AG20443 (cell line): ENCODE results near the gene IFNL4.
A peak's percentile ranks its signal among the peaks of the same experiment; 100 is the strongest.
"Not testable (repeated sequence)": the region's sequence is repeated elsewhere in the genome, so short reads cannot be mapped to it uniquely, and the experiment has no call there.

Source experiments
- DNase-seq: peaks from one replicate; pipeline ENCODE4 v3.0.0; 2012; ENCODE audit warnings: low spot score, mixed read lengths

The IFNL4 gene

DNA sequence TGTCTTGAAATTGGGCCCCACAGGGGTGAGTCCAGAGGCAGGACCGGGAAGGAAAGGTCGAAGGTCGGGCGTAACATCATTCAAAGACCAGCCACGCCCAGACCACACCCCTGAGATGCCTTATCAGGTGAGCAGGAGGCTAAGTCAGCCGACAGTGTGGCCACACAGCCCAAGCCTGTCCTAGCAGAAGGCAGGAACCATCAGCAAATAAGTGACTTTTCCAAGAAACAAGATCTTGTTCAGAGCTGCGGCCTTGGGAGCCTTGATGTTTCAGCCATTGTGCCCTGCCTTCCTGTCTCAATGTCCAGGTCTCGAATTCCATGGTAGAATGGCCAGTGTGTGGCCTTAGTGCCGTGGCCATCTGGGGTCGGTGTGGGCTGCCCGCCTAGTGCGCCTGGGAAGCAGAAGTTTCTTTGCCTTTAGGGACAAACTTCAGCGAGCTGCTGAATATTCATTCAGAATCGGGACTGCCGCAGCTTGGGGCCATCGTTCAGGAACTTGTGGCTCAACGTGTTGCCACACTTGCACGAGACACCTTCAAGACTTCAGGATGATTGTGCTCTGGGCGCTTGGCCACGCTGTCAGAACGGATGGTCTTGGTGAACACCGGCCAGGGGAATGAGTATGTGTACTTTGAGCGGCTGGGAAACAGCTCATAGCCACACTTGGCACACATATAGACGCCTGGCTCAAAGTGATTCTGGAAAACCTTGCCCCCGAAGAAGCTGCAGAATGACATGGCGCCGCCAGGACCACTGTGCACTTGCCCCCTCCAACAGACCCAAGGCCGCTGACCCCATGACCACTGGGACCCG is 6.1 kb upstream of the IFNL4 start:
- no peak for DNase-seq

DNA sequence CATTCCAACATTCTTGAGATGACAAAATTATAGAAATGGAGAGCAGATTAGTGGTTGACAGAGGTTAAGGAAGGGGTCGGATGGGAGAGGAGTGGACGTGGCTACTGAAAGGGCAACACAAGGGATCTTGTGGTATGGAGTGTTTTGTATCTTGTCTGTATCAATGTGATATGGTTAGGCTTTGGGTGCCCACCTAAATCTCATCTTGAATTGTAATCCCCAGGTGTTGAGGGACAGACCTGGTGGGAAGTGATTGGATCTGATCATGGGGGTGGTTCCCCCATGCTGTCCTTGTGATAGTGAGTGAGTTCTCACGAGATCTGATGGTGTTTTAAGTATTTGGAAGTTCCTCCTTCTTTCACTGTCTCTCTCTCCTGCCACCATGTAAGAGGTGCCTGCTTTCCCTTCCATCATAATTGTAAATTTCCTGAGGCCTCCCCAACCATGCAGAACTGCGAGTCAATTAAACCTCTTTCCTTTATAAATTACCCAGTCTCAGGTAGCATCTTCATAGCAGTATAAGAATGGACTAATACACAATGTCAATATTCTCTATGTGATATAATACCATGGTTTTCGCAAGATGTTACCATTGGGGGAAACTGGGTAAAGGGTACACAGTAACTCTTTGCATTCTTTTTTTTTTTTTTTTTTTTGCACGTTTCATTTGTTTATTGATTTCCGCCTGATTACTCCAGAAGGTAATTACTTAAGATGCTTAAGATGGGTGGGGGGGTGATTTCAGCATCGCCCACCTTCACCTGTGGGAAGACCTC is 4.9 kb upstream of the IFNL4 start:
- DNase-seq, result no peak

DNA sequence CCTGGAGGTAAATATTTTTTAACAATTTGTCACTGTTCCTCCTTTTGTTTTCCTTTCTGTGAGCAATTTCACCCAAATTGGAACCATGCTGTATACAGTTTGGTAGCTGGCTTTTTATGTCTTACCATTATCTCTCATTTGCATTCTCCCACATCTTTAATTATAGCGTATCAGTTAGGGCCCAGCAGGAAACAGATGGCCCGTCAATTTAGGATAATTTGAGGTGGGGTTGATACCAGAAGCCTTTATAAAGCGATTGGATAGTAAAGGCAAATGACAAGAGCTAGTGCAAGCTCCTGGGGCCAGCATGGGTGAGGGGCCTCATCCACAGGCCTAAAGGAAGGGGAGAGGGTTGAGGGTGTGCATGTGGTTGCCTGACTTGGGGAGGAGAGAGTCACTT is 3.8 kb upstream of the IFNL4 start:
- no peak for DNase-seq

DNA sequence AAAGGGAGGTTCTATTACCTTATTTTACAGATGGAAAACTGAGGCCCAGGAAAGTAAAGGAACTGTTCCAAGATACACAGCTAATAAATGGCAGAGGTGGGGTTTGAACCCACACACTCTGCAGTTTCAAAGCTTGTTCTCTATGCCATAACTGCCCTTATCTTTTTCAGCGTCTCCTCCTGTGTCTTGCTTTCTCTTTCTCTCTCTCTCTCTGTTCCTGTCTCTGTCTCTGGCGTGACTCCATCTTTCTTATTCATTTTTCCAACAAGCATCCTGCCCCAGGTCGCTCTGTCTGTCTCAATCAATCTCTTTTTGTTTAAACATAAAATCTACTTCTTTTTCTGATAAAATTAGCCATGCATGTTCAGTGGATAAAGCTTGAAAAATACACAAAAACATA is 3.2 kb upstream of the IFNL4 start:
- DNase-seq, result no peak

DNA sequence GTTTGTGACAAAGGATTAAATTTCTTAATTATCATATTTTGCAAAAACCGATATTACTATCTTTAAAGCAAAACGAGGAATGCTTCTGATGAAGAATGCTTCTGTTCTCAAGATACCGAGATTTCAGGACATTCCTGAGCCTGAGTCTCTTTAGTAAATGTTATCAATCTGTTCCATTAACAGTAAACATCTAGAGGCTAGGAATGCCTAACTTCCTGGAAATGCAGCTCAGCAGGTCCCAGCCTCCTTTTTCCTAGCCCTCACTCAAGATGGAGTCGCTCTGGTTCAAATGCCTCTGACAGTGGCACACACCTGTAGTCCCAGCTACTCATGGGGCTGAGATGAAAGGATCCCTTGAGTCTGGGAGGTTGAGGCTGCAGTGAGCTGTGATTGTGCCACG is 2.4 kb upstream of the IFNL4 start:
- no peak for DNase-seq

DNA sequence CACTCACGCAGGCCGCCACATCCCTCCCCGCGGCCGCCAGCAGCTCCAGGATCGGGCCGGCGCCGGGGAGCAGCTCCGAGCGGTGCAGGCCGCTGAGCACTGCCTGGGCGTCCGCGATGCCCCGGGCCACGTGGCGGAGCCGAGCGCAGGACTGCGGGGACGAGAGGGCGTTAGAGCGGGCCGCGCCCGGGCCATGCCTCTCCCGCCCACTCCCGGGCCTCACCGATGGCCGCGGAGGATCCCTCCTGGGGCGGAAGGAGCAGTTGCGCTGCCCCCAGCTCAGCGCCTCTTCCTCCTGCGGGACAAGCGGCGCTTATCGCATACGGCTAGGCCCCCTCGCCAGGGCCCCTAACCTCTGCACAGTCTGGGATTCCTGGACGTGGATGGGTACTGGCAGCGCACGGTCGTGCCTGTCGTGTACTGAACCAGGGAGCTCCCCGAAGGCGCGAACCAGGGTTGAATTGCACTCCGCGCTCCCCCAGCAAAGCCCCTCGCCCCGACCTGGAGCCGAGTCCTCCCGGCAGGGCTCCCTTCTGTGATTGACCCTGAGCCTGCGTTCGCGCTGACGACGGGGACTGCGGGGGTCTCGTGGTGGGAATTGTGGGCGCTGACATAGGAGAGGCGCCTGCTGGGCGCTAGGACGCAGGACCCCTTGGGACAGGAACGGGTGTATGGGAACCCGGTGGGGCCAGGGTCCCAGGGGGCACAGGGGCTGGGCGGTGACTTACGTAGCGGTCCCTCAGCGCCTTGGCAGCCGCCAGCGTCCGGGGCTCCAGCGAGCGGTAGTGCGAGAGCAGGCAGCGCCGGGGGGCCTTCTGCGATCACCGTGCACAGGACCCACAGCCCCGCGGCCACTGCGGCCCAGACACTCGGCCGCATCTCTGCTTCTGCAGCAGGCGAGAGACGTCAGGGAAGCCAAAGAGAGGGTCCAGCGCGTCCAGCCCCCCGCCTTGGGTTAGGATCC is 673 bp downstream of the IFNL4 start:
- peak; percentile 56 for DNase-seq

DNA sequence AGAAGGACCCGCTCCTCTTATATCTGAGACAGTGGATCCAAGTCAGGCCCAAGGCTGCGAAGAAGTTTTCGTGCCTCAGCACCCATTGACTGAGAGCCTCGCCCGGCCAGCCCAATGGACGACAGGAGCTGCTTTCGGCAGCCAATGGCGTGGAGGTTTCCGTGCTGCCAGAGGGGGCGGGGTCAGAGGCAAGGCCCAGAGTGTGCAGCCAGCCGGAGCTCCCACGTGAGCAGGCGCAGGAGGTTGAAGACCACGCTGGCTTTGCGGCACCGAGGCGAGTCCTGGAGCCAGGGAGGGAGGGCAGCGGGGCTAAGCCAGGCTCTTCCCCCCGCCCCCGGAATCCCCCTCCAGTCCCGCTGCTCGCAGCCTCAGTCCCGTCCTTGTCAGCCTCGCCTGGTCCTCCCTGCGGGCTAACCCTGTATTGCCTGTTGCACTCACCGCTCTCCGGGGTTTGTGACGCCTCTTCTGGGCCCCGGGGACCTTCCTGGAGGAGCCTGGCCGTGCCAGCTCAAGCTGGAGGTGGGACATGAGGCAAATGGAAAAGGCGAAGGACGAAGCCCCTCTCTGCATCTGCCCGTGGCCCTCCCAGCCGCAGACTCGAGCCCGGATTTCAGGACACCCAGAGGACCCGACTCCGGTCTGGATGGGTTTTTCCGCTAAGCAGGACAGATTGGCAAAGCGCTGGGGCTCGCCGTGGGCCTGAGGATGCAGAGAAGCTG is 1.5 kb downstream of the IFNL4 start:
- peak; percentile 39 for DNase-seq

DNA sequence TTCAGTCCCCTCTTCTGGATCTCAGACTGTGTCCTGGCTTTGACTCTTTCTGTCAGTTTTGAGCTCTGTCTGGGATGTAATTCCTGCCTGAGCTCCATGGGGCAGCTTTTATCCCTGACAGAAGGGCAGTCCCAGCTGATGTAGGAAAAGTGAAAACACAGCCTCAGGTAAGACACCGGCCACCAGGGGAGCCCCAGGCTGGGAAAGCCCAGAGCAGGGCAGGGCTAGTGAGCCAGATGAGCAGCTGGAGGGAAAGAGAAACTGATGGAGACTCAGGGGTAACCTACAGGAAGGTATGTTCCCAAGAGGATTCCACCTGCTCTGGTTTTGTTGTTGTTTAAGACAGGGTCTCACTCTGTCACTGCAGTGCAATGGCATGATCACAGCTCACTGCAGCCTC is 3.5 kb downstream of the IFNL4 start:
- DNase-seq, result not testable (repeated sequence)

DNA sequence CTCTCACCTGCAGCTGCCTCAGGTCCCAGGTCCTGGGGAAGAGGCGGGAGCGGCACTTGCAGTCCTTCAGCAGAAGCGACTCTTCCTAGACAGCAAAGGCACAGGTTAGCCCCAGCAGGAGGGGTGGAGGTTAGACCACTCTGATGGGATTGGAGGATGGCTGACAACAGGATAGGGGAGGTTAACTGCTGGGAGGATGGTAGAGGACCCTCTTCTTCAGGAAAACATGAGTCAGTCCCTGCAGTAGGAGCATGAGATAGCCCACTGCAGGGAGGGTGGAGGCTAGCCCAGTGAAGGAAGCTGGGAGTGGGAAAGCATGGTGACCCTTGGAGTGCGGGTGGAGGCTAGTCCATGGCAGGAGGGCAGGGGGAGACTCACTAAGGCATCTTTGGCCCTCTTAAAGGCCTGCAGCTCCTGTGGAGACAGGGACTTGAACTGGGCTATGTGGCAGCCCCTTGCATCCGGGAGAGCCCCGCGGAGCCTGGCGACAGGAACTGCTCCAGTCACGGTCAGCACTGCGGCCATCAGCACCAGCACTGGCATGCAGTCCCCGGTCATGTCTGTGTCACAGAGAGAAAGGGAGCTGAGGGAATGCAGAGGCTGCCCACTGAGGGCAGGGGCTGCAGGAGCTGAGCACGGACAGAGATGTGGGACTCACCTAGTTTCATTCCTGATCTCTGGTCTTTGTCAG is 4.1 kb downstream of the IFNL4 start, which contains the start of gene IFNL3:
Gene IFNL3 (minus strand): TSS at position 597 of the 691 bp plus-strand sequence. CDS start 39 bp downstream, at position 558.
- DNase-seq, result not testable (repeated sequence)

DNA sequence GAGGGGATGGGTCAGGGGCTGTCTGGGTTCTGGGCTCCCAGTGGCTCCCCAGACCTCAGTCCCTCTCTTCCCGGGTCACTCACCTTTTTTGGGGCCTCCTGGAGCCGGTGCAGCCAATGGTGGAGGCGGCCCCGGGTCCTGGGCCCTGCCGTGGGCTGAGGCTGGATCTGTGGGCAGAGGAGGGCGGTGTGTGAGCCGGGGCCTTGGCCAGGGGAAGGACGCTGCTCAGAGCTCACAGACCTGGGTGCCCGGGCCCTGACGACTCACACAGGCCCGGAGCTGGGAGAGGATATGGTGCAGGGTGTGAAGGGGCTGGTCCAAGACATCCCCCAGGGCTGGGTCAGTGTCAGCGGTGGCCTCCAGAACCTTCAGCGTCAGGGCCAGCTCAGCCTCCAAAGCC is 4.9 kb downstream of the IFNL4 start:
- not testable (repeated sequence) for DNase-seq

DNA sequence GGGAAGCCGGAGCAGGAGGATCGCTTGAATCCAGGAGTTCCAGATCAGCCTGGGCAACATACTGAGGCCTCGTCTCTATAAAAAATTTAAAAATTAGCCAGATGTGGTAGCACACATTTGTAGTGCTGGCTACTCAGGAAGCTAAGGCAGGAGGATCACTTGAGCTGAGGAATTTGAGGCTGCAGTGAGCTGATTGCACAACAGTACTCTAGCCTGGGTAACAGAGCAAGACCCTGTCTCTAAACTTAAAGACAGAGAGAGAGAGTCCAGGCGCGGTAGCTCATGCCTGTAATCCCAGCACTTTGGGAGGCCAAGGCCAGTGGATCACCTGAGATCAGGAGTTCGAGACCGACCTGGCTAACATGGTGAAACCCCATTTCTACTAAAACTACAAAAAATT is 8.2 kb downstream of the IFNL4 start:
- DNase-seq, result no peak

DNA sequence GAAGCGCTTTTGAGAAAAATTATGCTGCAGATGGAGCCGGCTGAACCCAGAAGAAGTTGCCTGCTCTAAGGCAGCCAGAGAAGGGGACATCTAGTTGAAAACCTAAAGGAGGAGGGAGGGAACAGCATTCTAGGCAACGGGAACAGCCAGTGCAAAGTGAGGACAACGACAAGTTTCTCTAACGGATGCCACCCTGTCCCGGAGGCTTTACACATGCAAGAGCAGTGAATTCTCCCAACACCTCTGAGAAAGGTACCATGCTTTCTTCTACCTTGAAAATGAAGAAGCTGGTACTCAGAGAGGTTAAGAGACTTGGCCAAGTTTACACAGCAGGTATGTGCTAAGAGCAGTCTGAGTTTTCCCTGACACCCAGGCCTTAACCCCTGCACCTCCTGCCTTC is 9.7 kb downstream of the IFNL4 start:
- DNase-seq, result no peak

DNA sequence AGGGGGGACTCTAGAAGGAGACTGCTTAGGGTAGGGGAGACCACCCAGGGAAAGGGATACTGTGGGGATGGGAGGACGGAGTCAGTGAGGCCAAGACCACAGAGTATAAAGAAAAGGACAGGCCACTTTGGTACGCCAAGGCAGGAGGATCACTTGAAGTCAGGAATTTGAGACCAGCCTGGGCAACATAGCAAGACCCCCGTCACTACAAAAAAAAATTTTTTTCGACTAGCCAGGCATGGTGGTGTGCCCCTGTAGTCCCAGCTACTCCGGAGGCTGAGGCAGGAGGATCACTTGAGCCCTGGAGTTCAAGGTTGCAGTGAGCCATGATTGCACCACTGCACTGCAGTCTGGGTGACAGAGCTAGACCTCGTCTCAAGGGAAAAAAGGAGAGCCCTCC is 10.4 kb downstream of the IFNL4 start:
- DNase-seq, result no peak

DNA sequence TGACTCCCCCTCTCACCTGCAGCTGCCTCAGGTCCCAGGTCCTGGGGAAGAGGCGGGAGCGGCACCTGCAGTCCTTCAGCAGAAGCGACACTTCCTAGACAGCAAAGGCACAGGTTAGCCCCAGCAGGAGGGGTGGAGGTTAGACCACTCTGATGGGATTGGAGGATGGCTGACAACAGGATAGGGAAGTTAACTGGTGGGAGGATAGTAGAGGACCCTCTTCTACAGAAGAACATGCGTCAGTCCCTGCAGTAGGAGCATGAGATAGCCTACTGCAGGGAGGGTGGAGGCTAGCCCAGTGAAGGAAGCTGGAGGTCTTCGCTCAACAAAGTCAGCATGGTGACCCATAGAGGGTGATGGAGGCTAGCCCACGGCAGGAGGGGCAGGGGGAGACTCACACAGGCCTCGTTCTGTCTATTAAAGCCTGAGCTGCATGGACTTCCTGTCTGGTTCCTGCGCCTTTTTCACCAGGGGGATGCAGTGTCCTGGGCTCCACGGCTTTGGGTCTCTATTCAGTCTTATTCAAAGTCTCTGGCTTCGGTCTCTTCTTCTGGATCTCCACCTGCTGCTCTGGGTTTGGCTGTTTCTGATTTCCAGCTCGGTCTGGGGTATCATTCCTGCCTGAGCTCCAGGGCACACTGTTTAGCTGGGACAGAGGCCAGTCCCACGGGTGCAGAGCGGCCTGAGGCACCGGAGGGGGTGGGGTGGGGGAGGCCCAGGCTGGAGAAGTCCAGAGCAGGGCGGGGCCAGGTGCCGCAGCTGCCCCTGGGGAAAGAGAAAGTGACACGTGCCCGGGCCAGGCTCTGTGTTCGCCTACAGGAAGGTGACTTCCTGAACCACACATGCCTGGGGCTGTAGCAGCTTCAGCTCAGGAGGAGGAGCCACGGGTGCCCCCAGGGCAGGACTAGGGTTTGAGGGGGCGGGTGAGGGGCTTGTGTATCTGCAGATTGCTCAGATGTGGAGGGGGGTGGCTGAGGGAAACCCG is 11.2 kb downstream of the IFNL4 start:
- no peak for DNase-seq

DNA sequence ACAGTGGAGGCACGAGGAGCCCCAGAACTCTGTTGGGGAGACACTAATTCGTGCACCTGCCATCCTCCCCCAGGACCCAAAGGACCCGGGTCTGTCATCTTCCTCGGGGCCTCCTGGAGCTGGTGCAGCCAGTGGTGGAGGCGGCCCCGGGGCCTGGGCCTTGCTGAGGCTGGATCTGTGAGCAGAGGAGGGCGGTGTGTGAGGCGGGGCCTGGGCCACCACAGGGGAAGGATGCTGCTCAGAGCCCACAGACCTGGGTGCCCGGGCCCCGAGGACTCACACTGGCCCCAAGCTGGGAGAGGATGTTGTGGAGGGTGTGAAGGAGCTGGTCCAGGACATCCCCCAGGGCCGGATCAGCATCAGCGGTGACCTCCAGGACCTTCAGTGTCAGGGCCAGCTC is 12.1 kb downstream of the IFNL4 start:
- DNase-seq, result no peak

DNA sequence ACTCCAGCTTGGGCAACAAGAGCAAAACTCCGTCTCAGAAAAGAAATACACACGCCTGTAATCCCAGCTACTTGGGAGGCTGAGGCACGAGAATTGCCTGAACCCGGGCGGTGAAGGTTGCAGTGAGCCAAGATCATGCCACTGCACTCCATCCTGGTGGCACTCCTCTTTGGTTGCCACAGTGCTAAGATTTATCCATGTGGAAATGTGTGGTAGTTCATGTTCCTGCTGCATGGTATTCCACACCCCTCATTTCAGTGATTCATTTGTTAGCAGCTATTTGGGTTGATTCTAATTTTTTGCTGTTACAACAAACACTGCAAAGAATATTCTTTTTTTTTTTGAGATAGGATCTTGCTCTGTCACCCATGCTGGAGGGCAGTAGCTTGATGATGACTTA is 15.9 kb downstream of the IFNL4 start:
- no peak for DNase-seq

DNA sequence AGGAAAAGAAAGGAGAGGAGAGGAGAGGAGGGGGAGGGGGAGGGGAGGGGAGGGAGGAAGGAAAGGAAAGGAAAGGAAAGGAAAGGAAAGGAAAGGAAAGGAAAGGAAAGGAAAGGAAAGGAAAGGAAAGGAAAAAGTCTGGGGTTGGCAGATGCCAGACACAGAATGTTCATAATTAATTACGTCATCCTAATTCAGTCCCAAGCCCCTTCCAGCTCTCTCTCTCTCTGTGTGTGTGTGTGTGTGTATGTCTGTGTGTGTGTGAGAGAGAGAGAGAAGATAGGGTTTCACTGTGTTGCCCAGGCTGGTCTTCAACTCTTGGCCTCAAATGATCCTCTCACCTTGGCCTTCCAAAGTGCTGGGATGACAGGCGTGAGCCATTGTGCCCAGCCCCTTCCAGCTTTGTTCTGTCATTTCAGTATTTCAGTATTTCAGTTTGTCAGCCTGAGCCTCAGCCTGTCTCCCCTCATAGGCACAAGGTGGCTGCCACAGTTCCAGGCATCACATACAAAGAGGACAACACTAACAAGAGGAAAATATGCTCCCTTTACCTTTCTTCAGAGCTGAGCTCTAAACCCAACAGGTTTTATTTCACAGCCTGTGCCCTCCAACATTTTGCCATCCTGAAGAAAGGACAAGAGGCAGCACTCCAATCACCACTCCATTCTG is 18.4 kb downstream of the IFNL4 start:
- no peak for DNase-seq

DNA sequence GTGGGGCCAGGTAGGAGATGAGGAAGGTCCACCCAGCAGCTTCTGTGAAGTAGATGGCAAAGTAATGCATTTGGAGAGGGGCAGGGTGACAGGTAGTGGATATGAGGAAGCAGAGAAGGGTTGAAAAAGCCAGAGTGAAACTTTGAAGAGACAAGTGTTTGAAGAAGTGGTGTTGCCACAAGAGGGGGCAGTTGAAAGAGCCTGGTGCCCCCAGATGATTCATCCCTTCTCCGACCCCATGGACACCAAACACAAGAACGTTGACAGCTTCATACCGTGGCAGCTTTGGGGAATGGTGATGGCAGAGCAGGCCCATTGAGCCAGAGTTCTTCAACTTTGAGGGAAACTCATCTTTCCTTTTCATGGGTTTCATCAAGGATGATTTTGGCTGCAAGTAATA is 23.7 kb downstream of the IFNL4 start:
- no peak for DNase-seq

DNA sequence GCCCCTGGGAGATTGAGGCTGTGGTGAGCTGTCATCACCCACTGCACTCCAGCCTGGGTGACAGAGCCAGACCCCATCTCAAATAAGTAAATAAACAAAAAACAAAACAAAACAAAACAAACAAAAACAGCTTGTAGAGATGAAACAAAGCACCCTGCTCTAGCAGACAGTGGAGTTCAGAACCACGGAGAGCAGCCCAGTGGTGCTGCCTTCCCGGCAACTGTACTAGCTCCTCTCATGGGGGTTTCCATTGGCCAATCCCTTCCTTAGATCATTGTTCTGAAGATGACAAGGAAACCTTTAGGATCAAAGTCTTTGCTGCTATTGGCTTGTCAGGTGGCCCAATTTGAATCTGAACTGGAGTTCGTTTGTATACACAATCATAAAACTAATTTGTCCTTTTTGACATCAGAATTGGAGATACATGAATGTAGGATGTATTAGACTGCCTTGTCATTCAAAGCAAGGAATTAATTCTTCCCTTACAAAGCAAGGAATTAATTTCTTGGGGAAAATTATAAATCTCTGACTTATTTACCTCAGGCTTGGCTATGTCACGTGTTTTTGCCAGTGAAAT is 24.9 kb downstream of the IFNL4 start:
- peak; percentile 63 for DNase-seq
